Nucleus accumbens (tissue), 56 donors: ENCODE data around the gene ARPC4.

ENCODE experiments used
- DNase-seq, 56 donors: peaks; one replicate each; lab custom pipeline; 2025; lab: John Stamatoyannopoulos, UW

The ARPC4 gene

DNA sequence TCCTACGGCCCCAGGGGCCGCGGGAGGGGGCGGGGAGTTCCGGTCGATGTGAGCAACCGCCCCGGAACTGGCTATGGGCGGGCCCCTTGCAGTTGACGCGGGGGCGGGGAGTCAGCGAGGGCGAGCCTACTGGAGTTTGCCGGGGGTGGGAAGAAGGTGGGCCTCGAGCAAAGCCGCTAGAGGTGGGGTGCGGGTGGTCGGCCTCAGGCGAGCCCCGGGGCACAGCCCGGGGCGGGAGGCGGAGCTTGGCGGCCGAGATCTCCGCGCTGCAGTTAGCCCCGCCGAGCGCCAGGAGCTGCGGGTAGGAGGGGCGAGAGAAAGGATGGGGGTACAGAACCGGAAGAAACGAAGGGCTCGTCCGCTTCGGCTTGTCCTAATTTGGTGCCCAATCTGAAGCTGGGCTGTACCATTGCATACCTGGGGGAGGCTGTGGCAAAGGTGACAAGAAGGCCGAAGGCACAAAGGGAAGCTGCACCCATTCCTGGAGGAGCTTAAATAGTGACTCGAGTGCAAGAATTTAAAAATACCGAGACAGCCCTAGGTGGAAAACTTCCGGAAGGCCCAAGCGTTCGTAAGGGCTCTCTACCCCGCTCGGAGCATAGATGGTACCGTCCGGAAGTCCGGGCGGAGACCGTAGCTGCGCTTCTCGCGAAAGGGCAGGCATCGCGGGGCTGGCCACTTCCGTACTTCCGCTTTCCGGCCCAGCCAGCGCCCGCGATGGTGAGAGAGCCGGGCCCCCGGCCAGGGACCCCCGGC, at the start of gene ARPC4, which contains the start of gene TADA3:
Gene ARPC4, plus strand, starts transcription at position 678 of the 756 bp plus-strand sequence. Its CDS starts 40 bp downstream, at position 718.
Gene TADA3, minus strand, starts transcription at position 69 of the 756 bp plus-strand sequence. CDS start 1,007 bp downstream, outside the sequence.
- DNase-seq, result peak; percentile 65 to 98 (median 92)

DNA sequence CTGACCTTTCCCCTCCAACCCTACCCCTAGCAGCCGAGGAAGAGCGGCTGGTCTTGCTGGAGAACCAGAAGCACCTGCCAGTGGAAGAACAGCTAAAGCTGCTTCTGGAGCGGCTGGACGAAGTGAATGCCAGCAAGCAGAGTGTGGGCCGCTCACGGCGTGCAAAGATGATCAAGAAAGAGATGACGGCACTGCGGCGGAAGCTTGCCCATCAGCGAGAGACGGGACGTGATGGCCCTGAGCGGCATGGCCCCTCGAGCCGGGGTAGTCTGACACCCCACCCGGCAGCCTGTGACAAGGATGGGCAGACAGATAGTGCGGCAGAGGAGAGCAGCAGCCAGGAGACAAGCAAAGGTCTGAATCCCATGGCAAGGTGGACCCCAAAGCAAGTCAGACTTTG, 49.3 kb upstream of the ARPC4 start:
- DNase-seq, result no peak

DNA sequence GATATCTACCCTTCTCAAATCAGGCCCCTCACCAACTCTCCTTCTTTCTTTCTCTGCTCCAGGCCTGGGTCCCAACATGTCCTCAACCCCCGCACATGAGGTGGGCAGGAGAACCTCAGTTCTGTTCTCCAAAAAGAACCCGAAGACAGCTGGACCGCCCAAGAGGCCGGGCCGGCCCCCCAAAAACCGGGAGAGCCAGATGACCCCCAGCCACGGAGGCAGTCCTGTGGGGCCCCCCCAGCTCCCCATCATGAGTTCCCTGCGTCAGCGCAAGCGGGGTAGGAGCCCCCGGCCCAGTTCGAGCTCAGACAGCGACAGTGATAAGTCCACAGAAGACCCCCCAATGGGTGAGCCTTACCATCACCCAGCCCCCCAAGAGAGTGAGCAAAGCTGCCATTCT, 48.7 kb upstream of the ARPC4 start:
- DNase-seq, result no peak

DNA sequence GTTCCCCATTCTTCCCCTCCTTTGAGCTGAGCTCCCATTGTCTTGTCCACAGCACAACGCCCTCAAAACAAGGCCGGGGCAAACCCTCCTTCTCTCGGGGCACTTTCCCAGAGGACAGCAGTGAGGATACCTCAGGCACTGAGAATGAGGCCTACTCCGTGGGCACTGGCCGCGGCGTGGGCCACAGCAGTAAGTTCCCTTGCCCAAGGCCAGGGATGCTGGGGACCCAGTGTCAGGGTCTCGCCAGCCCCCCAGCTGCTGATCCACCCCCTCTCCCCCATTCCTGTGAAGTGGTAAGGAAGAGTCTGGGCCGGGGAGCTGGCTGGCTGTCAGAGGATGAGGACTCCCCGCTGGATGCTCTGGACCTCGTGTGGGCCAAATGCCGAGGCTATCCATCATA, 47.4 kb upstream of the ARPC4 start:
- DNase-seq, result no peak

DNA sequence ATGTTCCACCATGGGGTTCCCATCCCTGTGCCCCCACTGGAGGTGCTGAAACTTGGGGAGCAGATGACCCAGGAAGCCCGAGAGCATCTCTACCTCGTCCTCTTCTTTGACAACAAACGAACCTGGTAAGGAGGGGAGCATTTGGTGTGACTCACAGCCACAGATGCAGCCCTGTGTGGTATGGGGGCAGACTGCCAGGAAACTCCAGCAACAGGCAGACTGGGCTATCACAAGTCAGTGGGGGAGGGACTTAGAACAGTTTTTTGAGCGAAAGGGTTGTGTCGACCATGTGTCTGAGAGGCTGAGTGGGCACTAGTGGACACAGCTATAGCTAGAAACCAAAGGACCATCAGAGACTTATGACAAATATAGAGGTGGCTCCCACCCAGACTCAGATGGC, 46.6 kb upstream of the ARPC4 start:
- no peak for DNase-seq

DNA sequence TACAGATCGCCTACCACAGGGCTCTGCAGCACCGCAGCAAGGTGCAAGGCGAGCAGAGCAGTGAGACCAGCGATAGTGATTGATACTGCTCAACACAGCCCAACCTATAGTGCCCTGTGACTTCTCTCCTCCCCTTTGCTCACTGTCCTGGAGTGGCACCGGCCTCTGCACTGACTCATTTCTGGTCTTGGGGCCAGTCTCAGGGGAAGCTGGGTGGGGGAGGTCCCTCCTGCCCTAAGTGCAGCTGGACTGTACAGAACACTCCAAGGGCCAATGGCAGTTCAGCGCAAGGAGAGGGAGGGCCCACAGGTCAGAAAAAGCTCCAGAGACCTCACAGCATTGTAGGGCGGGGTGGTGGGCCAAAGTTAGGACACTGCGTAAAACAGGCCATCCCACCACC, 45.6 kb upstream of the ARPC4 start:
- DNase-seq, result no peak

DNA sequence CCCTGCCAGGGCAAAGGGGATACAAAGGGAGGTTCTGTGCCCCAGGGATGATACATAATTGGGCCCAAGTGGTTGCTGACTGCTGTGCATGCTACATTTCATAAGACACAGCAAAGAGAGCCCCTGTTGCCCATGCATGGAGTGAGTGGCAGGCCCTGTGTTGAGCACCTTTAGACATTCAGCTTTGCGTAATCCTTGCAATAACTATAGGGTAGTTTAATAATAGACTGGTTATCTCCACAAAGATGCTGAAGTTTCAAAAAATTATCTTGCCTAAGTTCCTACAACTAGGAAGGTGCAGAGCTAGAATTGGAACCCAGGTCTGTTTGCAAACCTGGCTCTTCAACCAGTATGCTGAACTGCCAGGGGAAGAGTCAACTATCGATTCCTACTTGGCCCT, 44.9 kb upstream of the ARPC4 start:
- no peak for DNase-seq

DNA sequence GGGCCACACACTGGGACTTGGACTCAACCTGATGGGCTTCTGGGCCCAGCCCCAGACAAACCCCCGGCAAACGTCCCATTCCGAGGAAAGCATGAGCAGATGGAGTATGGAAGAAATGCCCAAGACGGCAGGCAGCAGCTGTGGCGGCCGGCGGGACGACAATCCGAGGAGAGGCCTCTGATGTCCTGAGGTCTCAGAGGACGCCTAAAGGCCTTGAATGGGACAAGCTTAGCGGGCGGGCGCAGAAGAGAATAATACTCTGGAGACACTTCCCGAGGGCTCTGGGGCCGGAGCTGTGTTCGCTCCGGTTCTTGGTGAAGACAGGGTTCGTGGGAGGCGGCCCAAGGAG, 43.6 kb upstream of the ARPC4 start:
- no peak for DNase-seq

DNA sequence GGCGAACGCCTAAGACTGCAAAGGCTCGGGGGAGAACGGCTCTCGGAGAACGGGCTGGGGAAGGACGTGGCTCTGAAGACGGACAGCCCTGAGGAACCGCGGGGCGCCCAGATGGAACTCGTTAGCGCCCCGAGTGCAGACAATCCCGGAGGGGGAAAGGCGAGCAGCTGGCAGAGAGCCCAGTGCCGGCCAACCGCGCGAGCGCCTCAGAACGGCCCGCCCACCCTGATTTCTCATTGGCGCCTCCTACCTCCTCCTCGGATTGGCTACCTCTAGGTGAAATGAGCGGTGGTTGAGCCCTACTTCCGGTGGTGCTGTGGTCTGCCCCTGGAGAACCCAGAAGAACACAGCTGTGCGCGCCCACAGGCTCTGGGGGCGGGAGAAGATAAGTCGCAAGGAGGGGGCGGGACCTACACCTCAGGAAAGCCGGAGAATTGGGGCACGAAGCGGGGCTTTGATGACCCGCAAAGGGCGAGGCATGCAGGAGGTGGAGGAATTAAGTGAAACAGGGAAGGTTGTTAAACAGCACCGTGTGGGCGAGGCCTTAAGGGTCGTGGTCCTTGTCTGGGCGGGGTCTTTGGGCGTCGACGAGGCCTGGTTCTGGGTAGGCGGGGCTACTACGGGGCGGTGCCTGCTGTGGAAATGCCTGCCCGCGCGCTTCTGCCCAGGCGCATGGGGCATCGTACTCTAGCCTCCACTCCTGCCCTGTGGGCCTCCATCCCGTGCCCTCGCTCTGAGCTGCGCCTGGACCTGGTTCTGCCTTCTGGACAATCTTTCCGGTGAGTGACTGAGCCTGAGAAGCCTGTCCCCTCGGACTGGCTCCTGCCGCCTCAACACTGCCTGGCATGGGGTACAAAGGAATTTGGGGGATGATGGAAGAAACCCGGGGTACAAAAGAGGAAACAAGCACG, 43.0 kb upstream of the ARPC4 start, which contains the start of gene OGG1:
Gene OGG1, plus strand, starts transcription at position 308 of the 911 bp plus-strand sequence. Its CDS starts 335 bp downstream, at position 643.
- peak; percentile 57 to 98 (median 94) for DNase-seq

DNA sequence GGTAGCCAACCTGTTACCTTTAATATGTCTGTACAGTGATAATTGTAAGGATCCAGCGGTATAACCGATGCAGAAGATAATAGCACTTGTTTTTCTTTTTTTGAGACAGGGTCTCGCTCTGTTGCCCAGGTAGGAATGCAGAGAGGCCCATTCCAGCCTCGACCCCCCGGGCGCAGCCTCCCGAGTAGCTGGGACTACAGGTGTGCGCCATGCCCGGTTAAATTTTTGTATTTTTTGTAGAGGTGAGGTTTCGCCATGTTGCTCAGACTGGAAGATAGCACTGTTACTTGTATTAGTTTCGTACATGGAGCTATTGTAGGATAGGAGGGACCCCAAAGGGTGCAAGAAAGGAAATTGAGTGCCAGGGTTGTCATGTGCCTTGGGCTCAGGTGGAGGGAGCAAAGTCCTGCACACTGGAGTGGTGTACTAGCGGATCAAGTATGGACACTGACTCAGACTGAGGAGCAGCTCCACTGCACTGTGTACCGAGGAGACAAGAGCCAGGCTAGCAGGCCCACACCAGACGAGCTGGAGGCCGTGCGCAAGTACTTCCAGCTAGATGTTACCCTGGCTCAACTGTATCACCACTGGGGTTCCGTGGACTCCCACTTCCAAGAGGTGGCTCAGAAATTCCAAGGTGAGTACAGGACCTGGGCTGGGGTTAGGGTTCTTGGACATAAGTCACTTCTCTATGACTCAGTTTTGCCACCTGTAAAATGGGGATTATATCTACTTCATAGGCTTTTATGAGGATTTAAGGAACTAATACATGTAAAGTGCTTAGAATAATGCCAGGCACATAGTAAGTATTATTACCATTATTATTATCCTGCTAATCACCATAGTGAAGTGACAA, 42.1 kb upstream of the ARPC4 start:
- DNase-seq, result no peak

DNA sequence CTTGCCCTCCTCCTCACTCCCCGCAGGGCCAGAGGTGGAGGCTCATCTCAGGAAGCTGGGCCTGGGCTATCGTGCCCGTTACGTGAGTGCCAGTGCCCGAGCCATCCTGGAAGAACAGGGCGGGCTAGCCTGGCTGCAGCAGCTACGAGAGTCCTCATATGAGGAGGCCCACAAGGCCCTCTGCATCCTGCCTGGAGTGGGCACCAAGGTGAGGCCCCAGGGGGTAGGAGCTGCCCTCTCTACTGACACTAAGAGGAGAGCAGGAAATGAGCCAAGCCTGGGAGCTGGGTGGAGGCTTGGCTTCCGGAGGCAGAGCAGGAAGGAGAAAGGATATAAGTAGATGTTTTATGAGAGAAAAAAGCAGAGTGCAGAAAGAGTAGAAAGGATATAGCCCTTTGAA, 38.2 kb upstream of the ARPC4 start:
- DNase-seq, result no peak

DNA sequence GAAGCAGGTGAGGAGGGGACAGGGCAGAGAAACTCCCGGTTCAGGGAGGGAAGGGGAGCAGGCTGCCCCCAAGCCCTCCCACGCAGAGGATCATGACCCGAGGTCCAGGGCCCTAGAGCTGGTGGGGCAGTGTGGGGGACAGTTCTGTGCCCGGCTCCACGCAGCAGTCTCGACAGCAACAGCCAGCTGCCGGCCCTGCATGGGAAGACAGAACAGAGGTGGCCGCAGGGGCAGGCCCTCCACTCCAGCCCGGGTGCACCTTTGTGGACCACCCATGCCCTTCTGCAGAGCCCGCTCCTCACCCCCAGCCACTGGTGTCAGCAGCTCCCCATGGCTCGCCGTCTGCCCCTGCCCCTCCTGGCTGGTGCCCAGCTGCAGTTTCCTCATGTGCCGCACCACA, 35.5 kb upstream of the ARPC4 start:
- peak in 1 of 56 donors; percentile 24 for DNase-seq

DNA sequence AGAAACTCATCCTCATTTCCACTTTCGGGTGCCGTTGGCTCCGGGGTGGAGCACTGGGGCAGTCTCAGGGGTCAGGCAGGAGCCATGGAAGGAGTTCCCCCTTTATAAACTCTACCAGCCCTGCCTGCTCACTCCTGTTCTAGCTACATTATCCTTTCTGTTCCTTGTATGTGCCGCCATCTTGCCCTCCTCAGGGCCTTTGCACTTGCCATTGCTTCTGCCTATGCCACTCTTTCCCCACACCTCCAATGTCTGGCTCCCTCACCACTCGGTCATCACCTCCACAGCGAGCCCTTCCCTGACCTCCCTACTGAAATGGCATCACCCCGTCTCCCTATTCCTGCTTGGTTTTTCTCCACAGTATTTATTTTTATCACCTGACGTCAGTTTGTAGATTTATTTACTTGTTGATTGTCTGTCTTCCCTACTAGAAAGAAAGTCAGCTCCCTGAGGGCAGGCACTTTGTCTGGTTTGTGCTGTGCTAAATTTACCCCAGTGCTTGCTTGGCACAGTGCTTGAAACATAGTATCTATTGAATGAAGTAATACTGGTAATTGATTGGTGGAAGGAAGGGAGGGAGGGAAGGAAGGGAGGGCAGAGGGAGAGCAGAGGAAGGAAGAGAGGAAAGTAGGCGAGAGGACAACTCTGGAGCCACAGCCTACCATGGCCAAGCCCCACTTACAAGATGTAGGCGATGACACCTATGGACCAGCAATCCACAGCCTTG, 31.9 kb upstream of the ARPC4 start:
- no peak for DNase-seq

DNA sequence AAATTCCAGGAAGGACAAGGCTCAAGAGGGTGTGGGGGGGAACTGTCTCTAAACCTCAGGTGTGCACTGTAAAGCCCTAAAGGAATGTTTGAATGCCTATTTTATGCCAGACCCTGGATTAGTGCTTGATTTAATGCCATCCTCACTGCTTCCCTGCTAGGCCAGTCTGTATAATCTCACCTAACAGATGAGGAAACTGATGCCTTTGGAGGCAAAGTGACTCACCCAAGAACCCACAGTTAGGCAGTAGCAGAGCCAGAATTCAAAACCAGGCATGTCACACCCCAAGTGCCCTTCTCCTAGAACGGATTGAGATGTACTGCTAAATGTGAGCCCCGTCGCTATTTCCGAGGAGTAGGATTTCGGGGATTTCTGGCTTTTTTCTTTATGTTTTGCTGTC, 31.0 kb upstream of the ARPC4 start:
- DNase-seq, result no peak

DNA sequence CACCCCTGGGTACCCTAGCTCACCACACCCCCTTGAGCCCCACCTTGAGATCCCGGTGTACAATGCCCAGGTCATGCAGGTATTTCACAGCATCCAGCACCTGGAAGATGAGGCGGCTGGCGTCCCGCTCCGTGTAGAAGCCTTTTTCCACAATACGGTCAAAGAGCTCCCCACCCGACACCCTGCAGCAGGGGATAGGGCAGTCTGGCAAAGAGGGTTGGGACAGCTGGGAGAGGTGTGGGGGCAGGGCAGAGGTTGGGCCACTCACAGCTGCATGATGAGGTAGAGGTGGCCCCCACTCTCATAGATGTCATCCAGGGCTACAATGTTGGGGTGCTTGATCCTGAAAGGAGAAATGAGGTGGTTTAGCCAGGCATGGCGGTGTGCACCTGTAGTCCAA, 30.0 kb upstream of the ARPC4 start:
- DNase-seq, result no peak

DNA sequence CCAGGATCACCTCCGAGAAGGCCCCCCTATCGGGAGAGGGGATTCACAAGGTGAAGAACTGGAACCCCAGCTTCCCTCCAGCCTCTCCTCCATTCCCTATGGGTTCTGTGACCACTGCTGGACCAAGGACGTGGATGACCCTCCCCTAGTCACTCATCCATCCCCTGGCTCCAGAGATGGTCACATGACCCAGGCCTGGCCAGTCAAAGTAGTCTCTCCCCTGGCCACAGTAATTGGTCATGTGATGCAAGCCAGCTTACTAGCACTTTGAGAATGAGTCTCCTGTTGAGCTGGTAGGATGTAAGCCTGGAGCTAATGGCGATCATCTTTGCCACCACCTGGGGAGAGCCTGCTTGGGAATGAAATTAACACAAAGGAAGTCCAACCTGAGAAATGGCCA, 27.0 kb upstream of the ARPC4 start:
- no peak for DNase-seq

DNA sequence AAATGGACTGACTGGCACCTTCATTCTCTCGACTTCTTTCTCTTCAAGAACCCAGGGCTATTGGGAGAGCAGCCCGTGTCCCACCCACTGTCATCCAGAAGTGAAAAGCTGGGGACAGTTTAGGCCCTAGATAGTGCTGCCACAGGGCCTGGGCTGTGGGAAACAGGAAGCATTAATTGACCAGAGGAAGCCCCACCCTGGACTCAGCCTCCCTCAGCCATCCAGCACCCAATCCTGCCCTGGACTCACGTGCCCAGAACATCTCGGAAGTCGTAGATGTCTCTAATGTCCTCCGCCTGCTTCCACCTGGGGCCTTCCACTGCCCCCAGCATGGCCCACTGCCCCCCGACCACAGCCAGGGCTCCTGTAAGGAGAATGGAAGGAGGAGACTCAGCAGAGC, 25.5 kb upstream of the ARPC4 start:
- no peak for DNase-seq

DNA sequence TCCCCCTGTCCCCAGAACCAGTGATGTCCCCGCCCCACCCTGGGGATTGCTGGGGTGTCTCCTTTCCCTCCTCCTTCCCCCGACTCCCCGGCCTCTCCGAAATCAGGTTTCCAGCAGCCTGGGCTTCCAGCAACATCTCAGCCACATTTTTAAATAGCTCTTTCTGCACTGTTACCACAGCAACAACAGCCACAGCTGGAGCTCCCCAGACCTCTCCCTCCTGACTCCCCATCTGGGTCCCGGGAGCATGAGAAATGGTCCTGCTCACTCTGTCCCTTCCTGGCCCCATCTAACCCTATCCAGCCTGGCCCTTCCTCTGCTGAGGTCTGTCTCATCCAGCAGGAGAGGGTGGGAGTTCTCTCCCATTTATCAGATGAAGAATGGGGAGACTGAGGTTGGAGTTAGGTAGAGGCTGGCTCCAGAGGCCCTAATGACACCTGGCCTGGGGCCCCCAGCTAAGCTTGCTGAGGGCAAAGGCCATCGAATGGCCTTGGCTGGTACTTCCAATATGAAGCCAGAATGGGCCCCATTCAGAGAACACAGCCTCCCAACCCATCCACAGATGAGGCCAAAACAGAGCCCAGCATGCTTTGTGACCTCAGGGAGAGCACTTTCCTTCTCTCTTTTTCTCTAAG, 24.6 kb upstream of the ARPC4 start:
- peak in 2 of 56 donors; percentile 8 to 13 for DNase-seq

DNA sequence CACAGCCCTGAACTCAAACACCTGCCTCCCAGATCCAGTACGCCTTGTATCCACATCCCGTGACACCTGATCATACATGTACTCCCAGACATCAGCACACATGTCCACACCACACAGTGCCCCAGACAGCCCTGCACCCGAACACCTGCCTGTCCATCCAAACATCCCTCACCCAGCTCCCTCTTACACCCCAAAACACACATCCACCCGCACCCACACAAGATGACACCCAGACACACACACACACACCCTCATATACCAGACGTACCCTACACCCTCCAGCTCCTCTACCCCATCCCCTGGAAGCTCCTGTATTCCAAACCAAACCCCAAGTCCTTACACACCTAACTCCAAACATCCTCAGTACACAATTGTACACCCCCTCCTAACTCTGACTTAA, 23.9 kb upstream of the ARPC4 start:
- DNase-seq, result peak in 2 of 56 donors; percentile 11 to 45
